IPS DF 6.9 (cell line): Measurements from ENCODE around the gene SDF4.

Experiments
- DNase-seq: peaks from one replicate; pipeline ENCODE4 v3.0.0-alpha.2; 2013; ENCODE audit warnings: low read depth, low spot score
- H3K27ac ChIP-seq: one replicate; pipeline ENCODE4 v1.5.1; 2013; ENCODE audit warnings: low read length, control low read depth
- H3K27me3 ChIP-seq: 2 replicates; pipeline ENCODE4 v1.6.1; 2013; ENCODE audit warnings: mild to moderate bottlenecking, low read length; ENCODE audit not compliant: control insufficient read depth, insufficient read depth
- H3K36me3 ChIP-seq: 2 replicates; pipeline ENCODE4 v1.6.1; 2013; ENCODE audit warnings: low read length; ENCODE audit not compliant: control insufficient read depth, insufficient read depth
- H3K4me1 ChIP-seq: 2 replicates; pipeline ENCODE4 v1.6.1; 2013; ENCODE audit warnings: low read length; ENCODE audit not compliant: control insufficient read depth, insufficient read depth
- H3K4me3 ChIP-seq: 2 replicates; pipeline ENCODE4 v1.5.1; 2013; ENCODE audit warnings: mild to moderate bottlenecking, low read length
- H3K9me3 ChIP-seq: 2 replicates; pipeline ENCODE4 v1.6.1; 2013; ENCODE audit warnings: low read length, inconsistent platforms; ENCODE audit not compliant: control insufficient read depth, insufficient read depth
- WGBS: extraction: QIAGEN DNeasy Blood & Tissue Kit; methylation state at CpG from one replicate; pipeline ENCODE4 v1.1.7; 2013; ENCODE audit warnings: mixed read lengths, missing lambda C conversion rate; ENCODE audit not compliant: insufficient read length, insufficient coverage; 5-methylcytosine and 5-hydroxymethylcytosine counted together

Gene SDF4

DNA sequence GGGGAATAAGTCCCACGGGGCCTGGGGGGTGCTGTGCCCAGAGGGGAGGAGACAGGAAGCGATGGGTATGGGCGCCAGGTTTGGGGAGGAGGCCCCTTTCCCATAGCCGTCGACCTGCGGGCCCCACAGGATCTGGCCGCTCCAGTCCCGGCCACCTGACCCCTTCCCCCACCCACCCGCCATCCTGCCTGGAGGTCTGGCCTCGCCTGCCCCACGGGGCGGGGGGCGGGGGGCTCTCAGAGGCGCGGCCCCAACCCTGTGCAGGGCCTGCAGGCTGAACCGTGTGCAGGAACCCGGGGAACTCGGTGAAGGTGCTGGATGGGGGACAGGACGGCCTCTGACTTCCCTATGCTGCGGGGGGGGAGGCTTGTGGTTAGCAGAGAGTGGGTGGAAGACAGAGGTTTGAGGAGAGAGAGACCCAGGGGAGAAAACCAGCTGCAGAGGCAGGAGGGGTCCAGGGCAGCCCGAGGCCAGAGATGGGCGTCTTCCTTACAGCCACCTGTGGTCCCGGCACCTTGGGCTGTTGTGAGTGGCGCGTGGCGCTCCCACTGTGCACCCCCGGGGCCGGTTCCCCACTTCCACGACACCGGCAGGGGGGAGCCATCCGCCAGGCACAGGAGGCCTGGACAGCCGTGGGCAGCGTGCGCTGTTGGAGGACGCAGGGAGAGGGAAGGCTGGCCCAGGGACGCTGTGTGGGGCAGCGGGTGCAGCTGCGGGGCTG lies 22.9 kb downstream of the SDF4 start:
- Histone ChIP-seq H3K9me3 (no peaks in the 10 kb centered on the region), H3K36me3 (no peaks in the 10 kb centered on the region; the same call in 1 of the 2 replicates), H3K4me3 (no peak overlapping the region), H3K27me3 (no peaks in the 10 kb centered on the region; the same call in 1 of the 2 replicates), H3K4me1 (peaks cover 7% of the 10 kb centered on the region), H3K27ac (no peak overlapping the region)
- no CpG with 5 or more reads among the region's 38 CpGs for WGBS
- no peak for DNase-seq

DNA sequence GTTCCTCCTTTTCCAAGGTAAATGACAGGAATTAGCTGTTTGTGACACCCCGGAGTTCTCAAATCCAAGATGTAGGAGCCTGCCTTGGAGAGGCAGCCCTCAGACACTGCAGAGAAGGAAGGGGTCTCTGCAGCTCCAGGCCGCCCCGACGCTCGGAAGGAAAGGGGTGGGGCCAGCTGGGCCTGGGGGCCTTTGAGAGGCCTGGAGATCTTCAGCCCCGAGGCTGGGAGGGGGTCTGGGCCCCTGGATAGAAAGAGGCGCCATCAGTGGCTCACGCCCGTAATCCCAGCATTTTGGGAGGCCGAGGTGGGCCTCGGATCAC lies 24.3 kb downstream of the SDF4 start:
- peaks cover 7% of the 10 kb centered on the region for H3K4me1 ChIP-seq
- WGBS, result no CpG with 5 or more reads among the region's 11 CpGs
- no peak overlapping the region for H3K27ac ChIP-seq
- H3K27me3 ChIP-seq, result no peaks in the 10 kb centered on the region; the same call in 1 of the 2 replicates
- DNase-seq, result no peak
- no peaks in the 10 kb centered on the region; the same call in 1 of the 2 replicates for H3K36me3 ChIP-seq
- no peak overlapping the region for H3K4me3 ChIP-seq
- H3K9me3 ChIP-seq, result no peaks in the 10 kb centered on the region

DNA sequence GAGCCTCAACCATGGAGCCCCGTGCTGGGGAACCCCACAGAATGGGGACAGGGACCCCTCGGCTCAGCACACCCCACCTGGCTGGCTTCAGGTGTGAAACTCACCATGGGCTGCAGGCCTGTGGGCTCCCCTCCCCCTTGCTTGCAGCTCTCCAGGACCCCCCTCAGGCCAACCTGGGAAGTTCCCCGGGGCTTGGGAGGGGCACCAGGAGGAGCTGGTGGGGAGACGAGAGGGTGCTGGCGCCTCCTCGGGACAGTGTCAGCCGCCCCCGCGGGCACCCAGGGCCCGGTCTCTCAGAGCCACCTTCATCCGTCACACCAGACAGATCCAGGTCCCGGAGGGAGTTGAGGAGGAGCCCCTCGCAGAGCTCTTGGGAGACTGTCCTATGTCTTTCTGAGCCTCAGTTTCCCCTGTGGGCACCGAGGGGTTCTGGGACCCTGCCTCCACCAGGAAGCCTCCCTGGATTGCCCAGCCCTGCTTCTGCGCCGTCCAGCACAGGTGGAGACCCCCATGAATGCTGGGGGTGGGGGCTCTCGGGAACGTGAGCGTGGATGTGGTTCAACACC lies 24.8 kb downstream of the SDF4 start:
- H3K9me3 ChIP-seq, result no peaks in the 10 kb centered on the region
- WGBS, result no CpG with 5 or more reads among the region's 19 CpGs
- no peaks in the 10 kb centered on the region; the same call in 1 of the 2 replicates for H3K36me3 ChIP-seq
- peaks cover 7% of the 10 kb centered on the region for H3K4me1 ChIP-seq
- H3K27me3 ChIP-seq, result no peaks in the 10 kb centered on the region; the same call in 1 of the 2 replicates
- no peak for DNase-seq
- no peak overlapping the region for H3K4me3 ChIP-seq
- no peak overlapping the region for H3K27ac ChIP-seq

DNA sequence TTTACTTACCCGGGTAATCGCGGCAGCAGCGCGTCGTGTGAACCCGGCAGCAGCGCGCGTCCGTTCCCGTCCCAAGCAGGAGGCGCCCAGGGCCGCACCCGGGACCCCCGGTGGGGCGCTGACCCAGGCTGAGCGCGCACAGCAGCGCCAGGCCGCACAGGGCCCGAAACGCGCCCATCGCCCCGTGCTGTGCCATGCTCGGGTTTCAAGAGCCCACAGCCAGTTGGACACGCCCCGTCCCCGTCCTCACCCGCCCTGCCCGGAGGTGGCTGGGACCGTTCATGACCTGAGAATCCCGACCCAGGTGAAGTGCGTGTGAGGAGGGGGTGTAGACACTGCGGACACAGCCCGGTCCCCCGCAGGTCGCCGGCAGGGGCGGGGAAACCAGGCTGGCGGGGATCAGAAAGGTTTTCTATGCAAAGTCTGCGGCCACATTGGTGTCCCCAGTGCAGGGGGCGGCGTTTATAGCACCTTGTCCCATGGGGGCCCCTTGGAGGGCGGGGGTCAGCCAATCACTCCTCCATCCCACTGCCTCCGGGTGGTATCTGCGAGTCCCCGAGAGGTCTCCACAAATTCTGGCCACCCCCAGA lies 25.3 kb downstream of the SDF4 start, which contains the start of gene TNFRSF18:
Gene TNFRSF18, minus strand, starts transcription at position 217 of the 590 bp plus-strand sequence. Its CDS starts 21 bp downstream, at position 196.
- H3K27ac ChIP-seq, result no peak within 1 kb of the TSS
- no peaks in the 10 kb centered on the region; the same call in 1 of the 2 replicates for H3K27me3 ChIP-seq
- no peaks in the 10 kb centered on the region for H3K9me3 ChIP-seq
- H3K4me1 ChIP-seq, result peaks cover 7% of the 10 kb centered on the region
- H3K36me3 ChIP-seq, result no peaks in the 10 kb centered on the region; the same call in 1 of the 2 replicates
- DNase-seq, result no peak
- H3K4me3 ChIP-seq, result peak within 1 kb of the TSS; percentile 42
- WGBS, result no CpG with 5 or more reads among the region's 49 CpGs

DNA sequence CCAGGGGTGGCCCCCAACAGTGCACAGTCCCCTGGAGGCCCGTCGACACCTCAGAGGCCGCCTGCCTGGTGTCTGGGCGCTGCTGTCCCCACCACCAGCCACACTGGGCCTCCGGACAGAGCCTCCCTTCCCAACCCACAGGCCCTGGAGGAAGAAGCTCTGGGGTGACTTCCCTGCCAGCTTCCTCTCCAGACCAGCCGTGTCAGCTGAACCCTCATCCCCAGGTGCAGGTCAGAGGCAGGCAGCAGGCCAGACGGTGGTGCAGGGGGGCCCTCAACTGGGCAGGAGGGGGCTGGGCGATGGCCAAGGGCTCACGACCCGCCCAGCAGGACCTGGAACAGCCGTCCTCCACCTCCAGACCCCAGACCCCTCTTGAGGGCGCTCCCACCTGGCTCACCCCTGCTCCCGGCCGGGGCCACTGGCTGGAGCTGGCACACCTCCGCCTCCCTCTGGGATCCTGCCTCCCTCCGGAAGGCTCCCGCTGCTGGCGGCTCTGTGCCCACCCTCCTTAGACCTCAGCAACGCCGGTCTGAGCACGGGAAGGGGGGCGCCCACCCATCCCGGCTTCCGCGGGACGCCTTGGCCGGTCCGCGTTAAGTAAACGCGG lies 25.9 kb downstream of the SDF4 start:
- Histone ChIP-seq H3K4me3 (peak overlapping the region; percentile 42; the same call in 1 of the 2 replicates), H3K27ac (no peak overlapping the region), H3K27me3 (no peaks in the 10 kb centered on the region; the same call in 1 of the 2 replicates), H3K4me1 (peaks cover 7% of the 10 kb centered on the region), H3K36me3 (no peaks in the 10 kb centered on the region; the same call in 1 of the 2 replicates), H3K9me3 (no peaks in the 10 kb centered on the region)
- no CpG with 5 or more reads among the region's 31 CpGs for WGBS
- DNase-seq, result no peak

DNA sequence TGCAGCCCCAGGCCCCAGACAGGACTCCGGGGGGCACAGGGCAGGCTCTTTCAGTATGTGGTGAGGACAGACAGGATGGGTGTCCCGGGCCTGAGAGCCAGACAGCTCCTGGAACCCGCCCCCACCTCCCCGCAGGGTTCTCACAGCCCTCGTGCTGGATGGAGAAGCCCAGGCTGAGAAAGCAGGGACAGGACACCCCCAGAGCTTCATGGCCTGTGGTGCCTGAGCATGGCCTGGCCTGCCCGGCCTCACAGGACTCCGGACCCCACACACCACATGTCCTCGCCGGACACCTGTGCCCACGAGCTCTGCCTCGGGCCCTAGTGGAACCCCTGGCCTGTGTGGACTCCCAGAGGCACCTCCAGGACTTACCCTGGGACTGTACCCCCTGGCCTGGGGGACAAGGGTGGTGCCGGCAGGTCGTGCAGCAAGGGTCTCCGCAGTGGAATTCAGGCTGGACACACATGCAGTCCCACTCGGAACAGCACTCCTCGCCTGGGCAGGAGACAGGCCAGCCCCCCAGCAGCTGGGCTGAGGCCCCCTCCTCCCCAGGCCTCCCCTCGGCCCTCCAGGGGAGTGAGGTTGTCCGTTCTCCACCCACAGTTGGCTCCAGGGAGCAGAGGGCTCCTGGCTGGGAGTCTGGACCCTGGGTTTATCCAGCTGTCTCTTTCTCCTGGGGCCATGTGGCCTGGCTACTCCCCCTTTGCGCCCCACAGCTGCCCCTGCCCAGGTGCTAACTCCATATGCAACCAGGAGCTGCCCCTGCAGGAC lies 26.6 kb downstream of the SDF4 start:
- Histone ChIP-seq H3K4me1 (peaks cover 10% of the 10 kb centered on the region), H3K9me3 (no peaks in the 10 kb centered on the region), H3K36me3 (no peaks in the 10 kb centered on the region; the same call in 1 of the 2 replicates), H3K27ac (no peak overlapping the region), H3K4me3 (no peak overlapping the region), H3K27me3 (no peaks in the 10 kb centered on the region; the same call in 1 of the 2 replicates)
- DNase-seq, result no peak
- no CpG with 5 or more reads among the region's 19 CpGs for WGBS

DNA sequence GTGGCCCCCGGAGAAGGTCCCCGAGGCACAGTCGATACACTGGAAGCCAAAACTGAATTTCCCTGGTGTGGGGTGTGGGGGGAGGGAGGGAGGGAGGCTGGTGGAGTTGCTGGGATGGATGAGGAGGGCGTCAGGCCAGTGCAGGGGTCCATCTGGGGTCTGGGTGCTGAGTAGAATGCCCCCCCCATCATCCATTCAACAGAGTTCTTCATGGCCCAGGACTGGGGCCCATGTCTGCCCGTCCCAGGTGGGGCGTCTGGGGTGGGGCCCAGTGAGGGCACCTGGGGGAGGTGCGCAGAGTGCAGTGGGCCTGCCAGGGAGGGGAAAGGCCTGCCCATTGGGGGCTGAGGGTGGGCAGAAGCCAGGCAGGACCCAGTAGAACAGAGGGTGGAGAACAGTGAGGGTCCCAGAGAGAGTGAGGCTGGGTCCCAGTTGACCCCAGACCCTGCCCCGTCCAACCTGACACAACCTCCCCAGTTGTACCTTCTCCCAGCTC lies 27.3 kb downstream of the SDF4 start:
- Histone ChIP-seq H3K36me3 (no peaks in the 10 kb centered on the region; the same call in 1 of the 2 replicates), H3K27me3 (no peaks in the 10 kb centered on the region; the same call in 1 of the 2 replicates), H3K27ac (no peak overlapping the region), H3K4me1 (peaks cover 10% of the 10 kb centered on the region), H3K9me3 (no peaks in the 10 kb centered on the region), H3K4me3 (no peak overlapping the region)
- DNase-seq, result no peak
- WGBS, result no CpG with 5 or more reads among the region's 8 CpGs

DNA sequence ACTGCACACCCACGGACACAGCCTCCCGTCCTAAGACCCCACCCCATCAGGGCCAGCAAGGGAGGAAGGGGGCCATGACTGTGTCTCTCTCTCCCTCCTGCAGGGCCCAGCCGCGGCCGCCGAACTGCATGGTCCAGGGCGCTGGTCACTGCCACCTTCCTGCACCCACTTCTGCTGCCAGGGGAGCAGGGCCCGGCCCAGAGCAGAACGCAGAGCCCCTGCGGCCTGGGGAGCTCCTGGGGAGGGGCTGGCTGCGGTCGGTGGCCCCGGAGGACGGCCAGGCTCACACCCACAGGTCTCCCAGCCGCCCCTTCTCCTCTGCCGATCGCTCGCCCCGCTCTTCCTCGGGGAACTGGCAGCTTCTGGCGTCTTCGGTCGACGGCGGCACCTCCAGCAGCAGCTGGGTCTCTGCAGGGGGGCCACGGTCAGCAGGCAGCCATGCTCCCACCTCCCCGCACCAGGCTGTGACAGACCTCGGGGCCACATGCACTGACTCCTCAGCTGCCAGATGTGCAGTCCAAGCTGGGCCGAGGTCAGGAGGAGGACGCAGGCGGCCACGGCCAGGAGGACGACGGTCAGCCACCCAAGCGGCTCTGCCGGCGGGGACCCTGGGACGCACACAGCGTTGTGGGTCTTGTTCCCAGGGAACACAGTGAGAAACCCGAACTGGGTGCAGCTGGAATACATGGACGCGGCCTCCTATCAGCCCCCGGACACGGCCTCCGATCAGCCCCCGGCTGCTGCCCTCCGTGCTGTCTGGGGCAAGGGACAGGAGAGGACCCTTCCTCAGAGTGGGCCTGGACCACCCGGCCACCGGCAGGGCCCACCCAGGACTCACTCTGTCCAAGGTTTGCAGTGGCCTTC lies 28.0 kb downstream of the SDF4 start:
- H3K9me3 ChIP-seq, result no peaks in the 10 kb centered on the region
- no peaks in the 10 kb centered on the region; the same call in 1 of the 2 replicates for H3K36me3 ChIP-seq
- no peak overlapping the region for H3K27ac ChIP-seq
- WGBS, result no CpG with 5 or more reads among the region's 49 CpGs
- DNase-seq, result no peak
- peaks cover 10% of the 10 kb centered on the region for H3K4me1 ChIP-seq
- no peak overlapping the region for H3K4me3 ChIP-seq
- H3K27me3 ChIP-seq, result no peaks in the 10 kb centered on the region; the same call in 1 of the 2 replicates

DNA sequence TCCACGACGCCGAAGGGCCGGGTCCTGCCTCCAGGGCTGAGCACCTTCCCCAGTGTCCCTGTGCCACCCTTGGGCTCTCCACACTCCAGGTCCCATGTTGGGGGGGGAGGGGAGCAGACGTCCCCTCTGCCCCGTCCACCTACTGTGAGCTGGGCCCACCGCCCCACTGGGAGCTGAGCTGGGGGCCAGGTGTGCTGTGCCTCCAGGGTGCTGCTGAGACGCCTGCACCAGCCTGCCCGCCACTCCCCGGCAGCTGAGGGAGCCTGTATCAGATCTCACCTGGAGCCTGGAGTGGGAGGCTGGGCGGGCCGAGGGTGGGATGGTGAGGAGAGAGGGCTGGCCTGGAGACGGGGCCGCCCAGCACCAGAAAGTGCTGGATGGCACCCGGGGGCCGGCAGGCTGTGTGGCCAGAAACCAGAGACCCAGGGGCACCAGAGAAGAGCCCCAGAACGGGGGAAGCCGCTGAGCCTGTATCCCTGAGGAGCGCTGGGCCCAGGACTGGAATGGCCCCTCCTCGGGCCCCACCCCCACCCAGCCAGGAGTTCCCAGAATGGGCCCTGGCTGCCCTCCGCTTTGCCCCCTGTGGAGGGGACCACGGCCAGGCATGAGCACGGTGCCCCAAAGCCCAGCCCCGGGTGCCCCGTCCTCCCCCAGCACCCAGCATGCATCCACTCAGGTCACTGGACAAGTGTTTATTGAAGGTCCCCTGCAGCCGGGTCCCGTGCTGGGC lies 28.8 kb downstream of the SDF4 start:
- DNase-seq, result no peak
- Histone ChIP-seq H3K9me3 (no peaks in the 10 kb centered on the region), H3K4me1 (peaks cover 10% of the 10 kb centered on the region), H3K4me3 (no peak overlapping the region), H3K27me3 (no peaks in the 10 kb centered on the region; the same call in 1 of the 2 replicates), H3K36me3 (no peaks in the 10 kb centered on the region; the same call in 1 of the 2 replicates), H3K27ac (no peak overlapping the region)
- no CpG with 5 or more reads among the region's 27 CpGs for whole genome bisulfite sequencing
